Astrocyte (in vitro differentiated cells and primary cell): ENCODE results near the gene LOC128125822.

Experiments used
- DNase-seq: peaks from one replicate; pipeline ENCODE4 v3.0.0-alpha.2; 2010; ENCODE audit warnings: low read depth
- FAIRE-seq: peaks from 2 replicates; lab custom pipeline; 2011; peaks lifted over from hg19 to GRCh38; lab: Jason Lieb, UNC
- H2AFZ ChIP-seq: 2 replicates; pipeline ENCODE4 v1.6.0; 2012; ENCODE audit warnings: low read depth, low read length, inconsistent platforms
- H3K27ac ChIP-seq: 2 replicates; pipeline ENCODE4 v1.5.1; 2011; ENCODE audit warnings: low read depth, low read length, inconsistent platforms
- H3K27me3 ChIP-seq: 2 replicates; pipeline ENCODE4 v1.6.0; 2011; ENCODE audit warnings: low read length, inconsistent platforms; ENCODE audit not compliant: insufficient read depth
- H3K36me3 ChIP-seq: 2 replicates; pipeline ENCODE4 v1.5.1; 2011; ENCODE audit warnings: low read length, inconsistent platforms; ENCODE audit not compliant: insufficient read depth
- H3K4me1 ChIP-seq: 2 replicates; pipeline ENCODE4 v1.5.1; 2011; ENCODE audit warnings: low read length, inconsistent platforms; ENCODE audit not compliant: insufficient read depth
- H3K4me2 ChIP-seq: 2 replicates; pipeline ENCODE4 v1.6.0; 2012; ENCODE audit warnings: low read length, inconsistent platforms
- H3K4me3 ChIP-seq: 2 replicates; pipeline ENCODE4 v1.5.1; 2011; ENCODE audit warnings: low read depth, mild to moderate bottlenecking, low read length, inconsistent platforms; ENCODE audit not compliant: insufficient read depth
- H3K79me2 ChIP-seq: 2 replicates; pipeline ENCODE4 v1.6.0; 2012; ENCODE audit warnings: mild to moderate bottlenecking, low read length, inconsistent platforms; ENCODE audit not compliant: insufficient read depth
- H3K9ac ChIP-seq: 2 replicates; pipeline ENCODE4 v1.6.0; 2012; ENCODE audit warnings: mild to moderate bottlenecking, low read length, inconsistent platforms
- H3K9me3 ChIP-seq: 2 replicates; pipeline ENCODE4 v1.5.1; 2012; ENCODE audit warnings: low read depth, mild to moderate bottlenecking, low read length, inconsistent platforms; ENCODE audit not compliant: insufficient read depth
- H4K20me1 ChIP-seq: 2 replicates; pipeline ENCODE4 v1.6.0; 2012; ENCODE audit warnings: low read length, inconsistent platforms; ENCODE audit not compliant: insufficient read depth
- H3K27ac Mint-ChIP-seq: one replicate; pipeline ENCODE4 v1.8.0; 2021; ENCODE audit warnings: mild to moderate bottlenecking, mixed read lengths; ENCODE audit not compliant: unreplicated experiment
- H3K27me3 Mint-ChIP-seq: one replicate; pipeline ENCODE4 v1.8.0; 2021; ENCODE audit warnings: low read depth, mixed read lengths; ENCODE audit not compliant: unreplicated experiment
- H3K36me3 Mint-ChIP-seq: one replicate; pipeline ENCODE4 v1.8.0; 2021; ENCODE audit warnings: low read depth, mixed read lengths; ENCODE audit not compliant: unreplicated experiment
- H3K4me1 Mint-ChIP-seq: one replicate; pipeline ENCODE4 v1.8.0; 2021; ENCODE audit warnings: low read depth, mixed read lengths; ENCODE audit not compliant: unreplicated experiment
- H3K4me3 Mint-ChIP-seq: one replicate; pipeline ENCODE4 v1.8.0; 2021; ENCODE audit warnings: mild to moderate bottlenecking, moderate library complexity, mixed read lengths; ENCODE audit not compliant: unreplicated experiment
- H3K9me3 Mint-ChIP-seq: one replicate; pipeline ENCODE4 v1.8.0; 2021; ENCODE audit warnings: mild to moderate bottlenecking, mixed read lengths; ENCODE audit not compliant: unreplicated experiment
- EZH2 ChIP-seq: IDR thresholded peaks from 2 replicates; pipeline ENCODE4 v1.6.1; 2012; ENCODE audit warnings: mild to moderate bottlenecking, low read length, inconsistent platforms; ENCODE audit not compliant: insufficient read depth
- TF ChIP-seq, protein P1 (sequence below): IDR thresholded peaks from 2 replicates; pipeline ENCODE4 v1.5.1; 2011; ENCODE audit warnings: low read depth, mild to moderate bottlenecking, inconsistent platforms, low read length, moderate library complexity; ENCODE audit not compliant: insufficient read depth

The LOC128125822 gene

GRCh38 chr6:63609231-63609630 is 37.0 kb downstream of the LOC128125822 start:
- Histone ChIP-seq H3K27ac (no peak overlapping the region), H3K4me2 (no peak overlapping the region), H3K4me1 (no peaks in the 10 kb centered on the region), H3K4me3 (no peak overlapping the region), H3K36me3 (no peaks in the 10 kb centered on the region), H3K9ac (no peak overlapping the region), H3K9me3 (no peaks in the 10 kb centered on the region), H3K27me3 (peaks cover 3% of the 10 kb centered on the region), H3K79me2 (no peaks in the 10 kb centered on the region), H4K20me1 (no peaks in the 10 kb centered on the region), H2AFZ (no peak overlapping the region)
- DNase-seq (no peak), FAIRE-seq (no peak)
- Mint-ChIP-seq H3K4me1 (no peaks in the 10 kb centered on the region), H3K36me3 (no peaks in the 10 kb centered on the region), H3K27me3 (no peaks in the 10 kb centered on the region), H3K27ac (no peak overlapping the region), H3K4me3 (no peak overlapping the region), H3K9me3 (no peaks in the 10 kb centered on the region)
- TF ChIP-seq EZH2: no peak
- TF ChIP-seq, protein P1, sequence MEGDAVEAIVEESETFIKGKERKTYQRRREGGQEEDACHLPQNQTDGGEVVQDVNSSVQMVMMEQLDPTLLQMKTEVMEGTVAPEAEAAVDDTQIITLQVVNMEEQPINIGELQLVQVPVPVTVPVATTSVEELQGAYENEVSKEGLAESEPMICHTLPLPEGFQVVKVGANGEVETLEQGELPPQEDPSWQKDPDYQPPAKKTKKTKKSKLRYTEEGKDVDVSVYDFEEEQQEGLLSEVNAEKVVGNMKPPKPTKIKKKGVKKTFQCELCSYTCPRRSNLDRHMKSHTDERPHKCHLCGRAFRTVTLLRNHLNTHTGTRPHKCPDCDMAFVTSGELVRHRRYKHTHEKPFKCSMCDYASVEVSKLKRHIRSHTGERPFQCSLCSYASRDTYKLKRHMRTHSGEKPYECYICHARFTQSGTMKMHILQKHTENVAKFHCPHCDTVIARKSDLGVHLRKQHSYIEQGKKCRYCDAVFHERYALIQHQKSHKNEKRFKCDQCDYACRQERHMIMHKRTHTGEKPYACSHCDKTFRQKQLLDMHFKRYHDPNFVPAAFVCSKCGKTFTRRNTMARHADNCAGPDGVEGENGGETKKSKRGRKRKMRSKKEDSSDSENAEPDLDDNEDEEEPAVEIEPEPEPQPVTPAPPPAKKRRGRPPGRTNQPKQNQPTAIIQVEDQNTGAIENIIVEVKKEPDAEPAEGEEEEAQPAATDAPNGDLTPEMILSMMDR: no peak

- Mint-ChIP-seq H3K27me3 (no peaks in the 10 kb centered on the region), H3K4me1 (no peaks in the 10 kb centered on the region), H3K36me3 (no peaks in the 10 kb centered on the region), H3K9me3 (no peaks in the 10 kb centered on the region), H3K4me3 (no peak overlapping the region), H3K27ac (no peak overlapping the region)
- Histone ChIP-seq H3K36me3 (no peaks in the 10 kb centered on the region), H3K79me2 (no peaks in the 10 kb centered on the region), H4K20me1 (no peaks in the 10 kb centered on the region), H3K4me1 (no peaks in the 10 kb centered on the region), H3K27me3 (peaks cover 3% of the 10 kb centered on the region), H3K9me3 (no peaks in the 10 kb centered on the region), H2AFZ (no peak overlapping the region), H3K4me2 (no peak overlapping the region), H3K27ac (no peak overlapping the region), H3K4me3 (no peak overlapping the region), H3K9ac (no peak overlapping the region)
- TF ChIP-seq EZH2: no peak
- TF ChIP-seq, protein P1: no peak
- no peak for FAIRE-seq
- DNase-seq: no peak
These were observed 38.7 kb downstream of the LOC128125822 start for GRCh38 chr6:63610944-63611343.

DNA sequence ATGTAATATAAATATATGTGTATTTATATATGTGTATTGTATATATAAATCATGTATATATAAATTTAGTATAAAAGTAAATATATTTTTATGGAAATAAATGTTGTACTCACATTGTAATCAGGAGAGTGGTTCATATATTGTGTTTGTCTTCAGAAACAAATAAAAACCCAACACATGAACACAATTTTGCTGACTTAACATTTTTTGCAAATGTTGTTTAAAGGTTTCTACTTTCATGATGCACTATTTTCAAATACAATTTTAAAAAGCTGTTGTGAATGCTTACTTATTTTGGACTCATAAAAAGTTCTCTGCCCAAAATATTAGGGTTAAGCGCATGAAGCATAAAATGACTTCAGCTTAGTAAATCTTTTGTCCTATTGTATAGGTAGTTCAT is 39.3 kb downstream of the LOC128125822 start:
- Mint-ChIP-seq H3K4me3 (no peak overlapping the region), H3K4me1 (no peaks in the 10 kb centered on the region), H3K9me3 (no peaks in the 10 kb centered on the region), H3K27ac (no peak overlapping the region), H3K36me3 (no peaks in the 10 kb centered on the region), H3K27me3 (peaks cover 3% of the 10 kb centered on the region)
- no peaks in the 10 kb centered on the region for H3K4me1 ChIP-seq
- H3K4me3 ChIP-seq: no peak overlapping the region
- no peak overlapping the region for H3K9ac ChIP-seq
- H3K9me3 ChIP-seq: no peaks in the 10 kb centered on the region
- DNase-seq (no peak), FAIRE-seq (no peak)
- H2AFZ ChIP-seq: no peak overlapping the region
- no peak overlapping the region for H3K4me2 ChIP-seq
- H3K36me3 ChIP-seq: no peaks in the 10 kb centered on the region
- H3K79me2 ChIP-seq: no peaks in the 10 kb centered on the region
- no peak overlapping the region for H3K27ac ChIP-seq
- H4K20me1 ChIP-seq: no peaks in the 10 kb centered on the region
- no peak for TF ChIP-seq EZH2
- TF ChIP-seq, protein P1: no peak
- H3K27me3 ChIP-seq: peaks cover 3% of the 10 kb centered on the region
